HG02884 (cell line): Measurements from ENCODE around the gene MPPED1.

Source experiments
- ATAC-seq: cut with Tn5 transposase; IDR thresholded peaks from one replicate; pipeline ENCODE4 v1.9.1; 2021; ENCODE audit warnings: mild to moderate bottlenecking, moderate library complexity; ENCODE audit not compliant: unreplicated experiment

MPPED1 gene

DNA sequence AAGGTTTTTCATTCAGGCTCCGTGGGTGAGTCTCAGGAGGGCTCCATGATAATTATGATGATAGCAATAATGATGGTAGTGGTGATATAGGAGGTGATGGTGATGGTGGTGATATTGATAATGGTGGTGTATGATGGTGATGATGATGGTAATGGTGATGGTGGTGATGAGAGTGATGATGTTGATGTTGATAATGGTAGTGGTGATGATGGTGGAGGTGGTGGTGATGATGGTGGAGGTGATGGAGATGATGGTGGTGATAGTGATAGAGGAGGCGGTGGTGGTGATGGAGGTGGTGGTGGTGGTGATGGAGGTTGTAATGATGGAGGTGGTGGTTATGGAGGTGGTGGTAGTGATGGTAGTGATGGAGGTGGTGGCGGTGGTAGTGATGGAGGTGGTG lies 79.4 kb downstream of the MPPED1 start:
- no peak for ATAC-seq

DNA sequence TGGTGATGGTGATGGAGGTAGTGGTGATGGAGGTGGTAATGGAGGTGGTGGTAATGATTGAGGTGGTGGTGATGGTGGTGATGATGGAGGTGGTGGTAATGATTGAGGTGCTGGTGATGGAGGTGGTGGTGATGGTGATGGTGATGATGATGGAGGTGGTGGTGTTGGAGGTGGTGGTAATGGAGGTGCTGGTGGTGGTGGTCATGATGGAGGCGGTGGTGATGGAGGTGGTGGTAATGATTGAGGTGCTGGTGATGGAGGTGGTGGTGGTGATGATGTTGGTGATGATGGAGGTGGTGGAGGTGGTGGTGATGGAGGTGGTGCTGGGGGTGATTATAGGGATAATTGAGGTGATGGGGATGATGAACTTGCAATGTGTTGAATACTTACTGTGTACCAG lies 79.9 kb downstream of the MPPED1 start:
- ATAC-seq: no peak

DNA sequence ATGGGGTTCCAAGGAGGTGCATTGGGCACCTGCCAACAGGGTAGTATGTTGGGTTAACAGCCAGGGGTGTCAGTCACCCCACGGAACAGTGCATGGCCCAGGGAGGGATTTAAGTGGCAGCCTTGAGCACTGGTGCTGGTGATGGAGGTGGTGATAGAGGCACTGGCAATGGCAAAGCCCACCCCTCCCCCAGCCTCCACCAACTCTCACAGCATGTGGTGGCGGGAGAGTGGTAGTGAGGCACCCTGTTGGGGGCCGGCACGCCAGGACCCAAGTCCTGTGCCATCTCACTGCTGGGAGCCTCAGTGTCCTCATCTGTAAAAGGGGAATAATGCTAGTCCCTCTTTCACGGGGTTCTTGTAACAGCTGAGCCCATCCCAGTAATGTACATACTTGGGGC lies 81.5 kb downstream of the MPPED1 start:
- ATAC-seq: no peak

DNA sequence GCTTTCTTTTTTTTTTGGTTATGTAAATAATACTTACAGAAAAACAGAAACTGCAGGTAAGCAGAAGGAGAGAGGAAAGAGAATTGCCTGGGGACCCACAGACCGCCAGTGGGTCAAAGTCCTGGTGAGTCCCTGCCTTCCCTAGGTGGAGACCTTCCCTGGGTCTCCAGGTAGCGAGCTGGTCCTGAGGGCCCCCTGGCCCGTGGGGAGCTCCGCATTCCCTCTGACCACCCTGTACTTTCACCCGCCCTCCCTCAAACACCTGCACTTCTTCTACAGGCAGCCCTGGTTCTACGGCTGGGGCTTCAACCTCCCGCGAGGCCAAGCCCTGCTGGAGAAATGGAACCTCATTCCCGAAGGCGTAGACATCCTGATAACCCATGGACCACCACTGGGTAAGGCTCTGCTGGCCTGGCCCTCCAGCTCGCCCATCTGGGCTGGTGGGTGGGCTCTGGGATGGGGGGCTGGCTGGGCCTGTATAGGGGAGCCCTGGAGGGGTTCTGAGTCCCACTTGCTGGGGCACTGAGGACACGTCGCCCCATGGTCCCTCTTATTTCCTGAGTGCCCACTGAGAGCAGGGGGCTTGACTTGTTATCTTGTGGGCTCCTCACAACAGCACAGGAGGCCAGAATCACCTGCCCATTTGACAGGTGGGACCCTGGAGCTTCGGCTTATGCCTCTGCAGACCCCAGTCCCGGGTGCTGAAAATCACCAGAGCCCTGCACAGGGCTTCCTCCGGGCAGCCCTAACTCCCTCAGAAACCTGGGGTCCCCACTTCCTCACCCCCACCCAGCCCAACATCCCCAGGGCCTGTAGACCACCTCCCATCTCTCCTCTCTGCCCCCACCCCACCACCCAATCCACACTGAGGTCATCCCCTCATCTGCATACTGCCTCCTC lies 86.4 kb downstream of the MPPED1 start:
- no peak for ATAC-seq

DNA sequence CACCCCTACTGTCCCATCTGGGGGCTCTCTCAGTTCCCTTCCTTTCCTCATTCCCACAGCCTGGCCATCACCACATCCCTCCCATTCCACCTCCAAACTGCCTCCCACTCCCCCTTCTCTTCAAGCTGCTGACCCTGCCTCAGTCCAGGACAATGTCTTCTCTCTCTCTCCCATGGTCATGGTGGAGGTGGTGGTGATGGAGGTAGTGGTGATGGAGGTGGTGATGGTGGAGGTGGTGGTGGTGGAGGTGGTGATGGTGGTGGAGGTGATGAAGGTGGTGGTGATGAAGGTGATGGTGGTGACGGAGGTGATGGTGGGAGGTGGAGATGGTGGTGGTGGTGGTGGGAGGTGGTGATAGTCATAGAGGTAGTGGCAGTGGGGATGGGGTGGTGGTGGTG lies 87.0 kb downstream of the MPPED1 start:
- ATAC-seq: no peak

DNA sequence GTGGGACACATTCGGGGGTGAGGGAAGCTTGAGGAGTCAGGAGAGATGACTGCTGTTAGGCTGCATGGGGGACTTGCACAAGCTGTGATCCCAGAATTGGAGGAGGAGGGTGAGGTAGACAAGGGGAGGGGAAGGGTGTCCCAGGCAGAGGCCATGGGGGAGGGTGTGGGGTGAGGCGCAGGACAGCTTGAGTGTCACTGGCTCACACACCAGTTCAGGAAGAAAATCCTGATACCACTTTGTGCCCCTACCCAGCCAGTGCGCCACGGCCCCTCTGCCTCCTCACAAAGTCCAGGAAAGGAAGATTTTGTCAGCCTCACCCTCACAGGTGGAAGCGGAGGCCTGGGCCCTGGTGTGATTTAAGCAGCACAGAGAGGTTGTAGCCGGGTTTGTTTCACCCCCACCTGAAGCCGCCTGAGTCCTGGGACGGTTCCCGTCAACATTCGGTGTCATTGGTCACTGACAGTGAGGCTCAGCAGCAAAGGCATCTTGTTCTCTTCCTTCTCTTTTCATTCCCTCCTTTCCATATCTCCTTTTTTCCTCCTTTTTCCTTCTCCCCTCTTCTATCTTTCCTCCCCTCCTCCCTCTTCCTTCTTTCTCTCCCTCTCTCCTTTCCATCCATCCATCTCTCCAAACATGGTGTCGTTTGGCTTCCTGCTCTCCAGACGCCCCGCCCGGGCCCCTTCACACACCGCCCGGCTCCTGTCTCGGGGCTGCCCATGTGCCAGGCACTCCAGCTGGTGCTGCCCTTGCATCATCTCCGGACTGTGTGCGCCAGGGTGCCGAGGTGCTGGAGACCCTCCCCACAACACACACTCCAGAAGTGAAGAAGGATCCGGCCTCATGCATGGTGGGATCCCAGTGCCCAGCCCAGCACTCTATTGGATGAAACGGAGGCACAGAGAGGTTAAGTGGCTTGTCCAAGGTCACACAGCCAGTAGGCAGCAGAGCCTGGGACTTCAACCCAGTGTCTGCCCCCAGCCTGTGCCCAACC lies 89.3 kb downstream of the MPPED1 start:
- no peak for ATAC-seq

DNA sequence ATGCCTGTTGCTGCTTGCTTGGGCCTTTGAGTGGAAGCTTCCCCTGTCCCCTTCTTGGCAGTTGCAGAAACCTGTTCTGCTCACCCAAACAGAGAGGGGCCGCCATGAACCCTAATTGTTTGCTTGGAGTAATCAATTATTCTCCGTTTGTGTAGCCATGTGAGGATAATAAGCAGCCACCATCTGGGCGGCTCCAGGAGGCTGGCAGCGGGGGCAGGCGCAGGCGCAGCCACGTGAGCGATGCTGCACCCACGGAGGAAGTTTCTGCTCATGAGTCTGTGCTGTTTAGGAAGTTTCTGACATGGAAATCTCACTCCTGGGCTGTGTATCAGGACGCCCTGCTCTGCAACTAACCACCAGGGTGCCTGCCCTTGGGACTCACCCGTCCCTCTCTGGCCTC lies 90.1 kb downstream of the MPPED1 start:
- ATAC-seq: no peak

DNA sequence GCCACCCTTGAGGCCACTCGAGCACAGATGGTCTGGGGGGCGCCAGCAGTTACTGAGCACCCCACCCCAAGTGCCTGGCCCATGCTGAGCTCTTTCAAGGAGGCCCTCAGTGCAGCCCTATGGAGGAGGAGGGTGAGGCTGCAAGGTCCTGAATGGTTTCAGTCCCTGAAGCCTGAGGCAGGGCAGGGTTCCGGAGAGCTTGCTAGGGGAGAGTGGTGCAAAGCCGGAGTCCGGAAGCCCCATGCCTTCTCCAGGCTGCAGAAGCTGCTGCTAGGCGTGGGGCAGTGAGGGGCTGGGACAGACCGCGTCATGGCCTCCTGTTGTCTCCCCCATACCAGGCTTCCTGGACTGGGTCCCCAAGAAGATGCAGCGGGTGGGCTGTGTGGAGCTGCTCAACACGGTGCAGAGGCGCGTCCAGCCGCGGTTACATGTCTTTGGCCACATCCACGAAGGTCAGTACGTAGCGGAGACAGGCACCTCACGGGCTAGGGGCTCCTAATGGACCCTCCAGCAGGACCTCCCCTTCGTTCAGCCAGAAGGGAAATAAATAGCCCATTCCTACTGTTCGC lies 90.6 kb downstream of the MPPED1 start:
- ATAC-seq: no peak

DNA sequence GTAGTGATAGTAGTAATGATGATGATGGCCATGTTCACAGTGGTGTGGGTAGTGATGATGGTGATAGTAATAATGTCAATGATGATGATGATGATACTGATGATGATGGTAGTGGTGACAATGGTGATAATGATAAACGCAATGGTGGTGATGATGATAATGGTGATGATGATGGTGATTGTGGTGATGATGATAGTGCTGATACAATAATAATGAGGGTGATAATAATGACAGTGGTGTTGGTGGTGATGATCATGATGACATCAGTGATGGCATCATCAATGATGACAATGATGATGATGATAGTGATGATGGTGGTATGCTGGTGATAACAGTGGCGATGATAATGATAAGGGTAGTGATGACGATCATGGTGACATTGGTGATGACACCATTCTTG lies 92.3 kb downstream of the MPPED1 start:
- no peak for ATAC-seq

DNA sequence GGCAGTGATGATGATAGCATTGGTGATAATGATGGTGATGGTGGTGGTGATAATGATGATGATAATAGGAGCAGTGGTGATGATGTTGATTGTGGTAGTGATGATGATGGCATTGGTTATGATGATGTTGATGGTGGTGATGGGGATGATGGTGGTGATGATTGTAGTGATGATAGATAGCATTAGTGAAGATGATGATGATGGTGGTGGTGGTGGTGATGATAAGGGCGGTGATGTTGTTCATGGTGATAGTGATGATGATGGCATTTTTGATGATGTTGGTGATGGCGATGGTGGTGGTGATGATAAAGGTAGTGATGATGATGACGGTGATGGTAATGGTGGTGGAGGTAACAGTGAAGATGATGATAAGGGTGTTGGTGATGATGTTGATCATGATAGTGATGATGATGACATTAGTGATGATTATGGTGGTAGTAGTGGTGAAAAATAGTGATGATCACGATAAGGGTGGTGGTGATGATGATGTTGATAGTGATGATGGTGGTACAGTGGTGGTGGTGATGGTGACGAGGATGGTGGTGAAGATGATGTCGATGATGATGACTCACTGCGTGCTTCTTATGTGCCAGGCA lies 93.0 kb downstream of the MPPED1 start:
- no peak for ATAC-seq

DNA sequence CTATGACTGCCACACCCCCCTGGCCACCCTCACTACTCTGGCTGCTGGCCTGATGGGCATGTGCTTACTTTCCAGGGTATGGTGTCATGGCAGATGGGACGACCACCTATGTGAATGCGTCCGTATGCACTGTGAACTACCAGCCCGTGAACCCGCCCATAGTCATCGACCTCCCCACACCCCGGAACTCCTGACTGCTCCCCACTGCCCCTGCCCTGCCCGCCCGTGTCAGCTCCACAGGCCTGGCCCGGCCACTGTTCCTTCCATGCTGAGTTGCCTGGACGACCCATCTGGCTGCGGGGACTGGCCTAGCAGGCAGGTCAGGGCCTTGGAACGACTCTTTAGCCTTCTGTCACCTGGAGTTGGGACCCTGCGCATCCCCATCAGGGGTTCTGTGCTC lies 93.6 kb downstream of the MPPED1 start:
- no peak for ATAC-seq

DNA sequence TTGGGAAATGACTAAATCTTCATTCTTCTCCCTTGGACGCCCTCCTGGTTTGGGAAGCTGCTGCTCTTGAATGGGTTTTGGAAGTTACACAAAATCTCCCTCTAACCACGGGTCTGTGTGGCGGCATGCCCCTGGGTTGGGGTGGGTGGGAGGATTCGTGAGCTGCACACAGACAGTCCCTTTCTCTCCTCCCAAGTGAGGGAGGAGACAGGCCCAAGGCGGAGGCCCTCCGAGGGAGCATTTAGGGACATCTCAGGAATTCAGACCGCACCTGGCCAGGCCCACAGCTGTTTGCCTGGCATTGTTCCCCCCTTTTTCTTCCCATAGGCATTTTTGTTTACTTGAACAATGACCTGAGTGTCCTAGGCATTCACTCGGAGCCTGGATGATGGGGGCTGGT lies 94.1 kb downstream of the MPPED1 start:
- no peak for ATAC-seq

DNA sequence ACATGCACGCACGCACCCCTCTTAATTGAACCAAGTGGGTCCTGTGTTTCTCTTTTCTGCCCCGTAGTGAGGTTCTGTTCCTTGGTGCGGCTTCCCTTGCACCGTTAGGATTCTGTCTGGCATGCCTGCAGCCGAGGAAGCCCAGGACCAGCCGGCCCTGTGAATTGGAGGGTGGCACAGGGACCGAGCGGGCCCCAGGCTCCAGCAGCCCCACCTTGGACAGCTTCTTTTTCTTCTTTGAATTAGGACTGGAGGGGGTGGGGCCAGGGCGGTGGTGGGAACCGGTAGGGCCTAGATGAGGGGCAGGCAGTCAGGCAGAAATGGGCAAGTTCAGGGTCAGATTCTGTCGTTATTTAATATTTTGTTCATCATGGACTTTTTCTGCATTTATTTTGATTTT lies 94.7 kb downstream of the MPPED1 start:
- ATAC-seq: no peak

DNA sequence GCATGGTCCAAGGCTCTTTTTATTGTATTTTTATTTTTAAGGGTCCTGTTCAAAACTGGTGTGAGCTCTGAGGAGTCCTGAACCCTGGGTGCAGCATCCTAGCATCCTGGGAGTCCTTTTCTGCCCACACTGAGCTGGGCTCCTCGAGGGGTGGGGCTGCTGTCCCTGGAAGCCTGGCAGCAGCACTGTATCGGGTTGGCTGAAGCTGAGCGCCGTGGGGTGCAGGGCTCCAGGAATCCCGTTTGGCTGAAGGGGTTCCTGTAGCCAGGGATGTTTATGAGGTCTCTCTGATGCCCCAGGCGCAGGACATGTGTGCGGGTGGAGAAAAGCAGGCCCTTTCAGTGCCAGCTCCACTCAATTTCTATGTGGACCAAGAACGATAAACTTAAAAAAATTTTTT lies 95.4 kb downstream of the MPPED1 start:
- ATAC-seq: no peak

DNA sequence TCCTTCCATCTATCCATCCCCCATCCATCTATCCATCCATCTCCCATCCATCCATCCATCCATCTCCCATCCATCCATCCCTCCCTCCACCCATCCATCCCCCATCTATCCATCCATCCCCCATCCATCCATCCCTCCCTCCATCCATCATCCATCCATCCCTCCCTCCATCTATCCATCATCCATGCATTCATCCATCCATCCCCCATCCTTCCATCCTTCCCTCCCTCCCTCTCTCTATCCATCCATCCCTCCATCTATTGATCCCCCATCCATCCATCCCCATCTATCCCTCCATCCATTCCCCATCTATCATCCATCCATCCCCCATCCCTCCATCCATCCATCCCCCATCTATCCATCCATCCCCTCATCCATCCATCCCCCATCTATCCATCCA lies 96.7 kb downstream of the MPPED1 start:
- ATAC-seq: no peak

DNA sequence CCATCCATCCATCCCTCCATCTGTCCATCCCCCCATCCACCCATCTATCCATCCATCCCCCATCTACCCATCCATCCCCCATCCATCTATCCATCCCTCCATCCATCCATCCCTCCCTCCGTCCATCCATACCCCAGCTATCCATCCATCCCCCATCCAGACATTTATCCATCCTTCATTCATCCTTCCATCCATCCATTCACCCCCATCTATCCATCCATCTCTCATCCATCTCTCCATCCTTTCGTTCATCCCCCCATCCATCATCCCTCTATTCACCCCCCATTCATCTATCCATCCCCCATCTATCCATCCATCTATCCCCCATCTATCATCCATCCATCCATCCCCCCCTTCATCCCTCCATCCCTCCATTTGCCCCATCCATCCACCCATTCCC lies 97.5 kb downstream of the MPPED1 start:
- ATAC-seq: no peak

DNA sequence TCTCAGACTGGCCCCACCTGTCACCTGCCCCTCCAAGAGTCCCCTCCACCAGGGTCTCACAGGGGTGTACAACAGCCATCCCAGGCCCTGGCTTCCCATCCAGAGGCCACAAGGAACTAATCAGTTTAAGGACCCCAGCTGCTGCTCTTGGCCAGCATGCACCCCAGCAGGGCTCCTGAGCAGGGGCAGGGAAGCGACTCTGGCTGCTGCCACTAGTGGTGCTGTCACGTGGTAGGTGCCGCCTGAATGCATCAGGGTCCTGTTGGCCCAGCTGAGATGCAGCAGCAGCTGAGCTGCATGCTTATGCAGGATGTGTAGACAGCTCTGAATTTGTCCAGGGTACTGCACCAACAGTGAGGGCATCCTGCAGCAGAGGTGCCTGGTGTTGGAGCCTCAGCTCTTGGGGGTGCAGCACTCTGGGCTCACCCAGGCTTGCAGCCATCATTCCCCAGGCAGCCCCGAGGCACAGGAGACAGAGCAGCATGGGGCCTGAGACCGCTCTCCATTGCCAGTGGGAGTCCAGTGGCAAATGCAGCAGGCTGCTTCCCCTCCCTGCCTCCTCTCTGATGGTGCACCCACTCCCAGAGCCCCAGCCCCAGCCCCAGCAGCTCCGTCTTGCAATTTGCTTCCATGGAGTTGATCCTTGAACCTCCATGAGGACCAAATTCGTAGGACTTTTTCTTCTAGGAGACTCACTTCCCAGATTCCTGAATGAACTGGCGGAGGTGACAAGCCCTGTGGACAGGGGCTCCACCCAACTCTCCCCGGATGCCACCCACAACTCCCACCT lies 98.7 kb downstream of the MPPED1 start:
- ATAC-seq: no peak

DNA sequence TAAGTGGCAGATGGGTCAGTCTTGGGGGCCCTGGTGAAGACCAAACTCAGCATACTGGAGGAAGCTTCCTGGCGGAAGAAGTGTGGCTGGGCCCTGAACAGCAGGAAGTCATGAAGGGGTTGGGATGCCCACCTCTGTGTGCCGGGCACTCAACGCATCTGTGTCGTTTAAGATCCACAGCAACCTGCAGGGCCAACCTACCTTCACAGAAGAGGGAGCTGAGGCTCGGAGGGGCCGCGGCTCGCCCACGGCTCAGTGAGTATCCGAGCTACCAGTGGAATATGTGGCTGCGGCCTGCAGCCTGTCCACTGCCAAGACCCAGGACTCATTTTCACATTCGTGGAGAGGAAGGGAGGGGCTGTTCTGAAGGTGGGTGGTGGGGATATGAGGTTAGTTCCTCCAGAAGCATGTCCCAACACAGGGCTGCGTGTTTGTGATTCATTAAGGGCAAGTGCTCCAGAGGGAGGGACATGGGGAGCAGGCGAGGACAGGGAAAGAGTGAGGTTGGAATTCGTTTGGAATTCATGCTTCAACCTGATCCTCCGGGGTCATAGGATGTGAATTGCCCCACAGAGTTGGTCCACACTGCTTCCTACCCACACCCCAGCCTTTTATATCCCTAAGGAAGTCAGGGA lies 99.6 kb downstream of the MPPED1 start:
- no peak for ATAC-seq

DNA sequence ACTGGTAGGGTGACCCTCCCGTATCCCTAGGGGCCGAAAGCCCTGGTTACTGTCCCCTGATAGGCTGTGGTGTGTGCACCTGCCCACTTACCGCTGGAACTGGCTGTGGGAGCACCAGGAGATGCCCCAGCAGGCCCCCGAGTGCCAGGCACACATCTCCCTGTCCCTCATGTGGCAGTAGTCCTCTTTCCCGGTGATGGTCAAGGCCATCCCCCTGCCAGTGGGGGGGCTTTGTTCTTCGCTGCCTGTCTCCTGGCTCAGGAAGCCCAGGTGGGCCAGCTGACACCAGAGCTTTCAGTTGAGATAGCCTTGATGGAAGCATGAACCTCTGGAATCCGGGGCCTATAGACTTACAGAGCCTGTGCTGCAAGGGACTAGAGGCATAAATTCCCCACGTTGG lies 100.5 kb downstream of the MPPED1 start:
- no peak for ATAC-seq
